Measurements from ENCODE around the gene AP3S2.

DNA sequence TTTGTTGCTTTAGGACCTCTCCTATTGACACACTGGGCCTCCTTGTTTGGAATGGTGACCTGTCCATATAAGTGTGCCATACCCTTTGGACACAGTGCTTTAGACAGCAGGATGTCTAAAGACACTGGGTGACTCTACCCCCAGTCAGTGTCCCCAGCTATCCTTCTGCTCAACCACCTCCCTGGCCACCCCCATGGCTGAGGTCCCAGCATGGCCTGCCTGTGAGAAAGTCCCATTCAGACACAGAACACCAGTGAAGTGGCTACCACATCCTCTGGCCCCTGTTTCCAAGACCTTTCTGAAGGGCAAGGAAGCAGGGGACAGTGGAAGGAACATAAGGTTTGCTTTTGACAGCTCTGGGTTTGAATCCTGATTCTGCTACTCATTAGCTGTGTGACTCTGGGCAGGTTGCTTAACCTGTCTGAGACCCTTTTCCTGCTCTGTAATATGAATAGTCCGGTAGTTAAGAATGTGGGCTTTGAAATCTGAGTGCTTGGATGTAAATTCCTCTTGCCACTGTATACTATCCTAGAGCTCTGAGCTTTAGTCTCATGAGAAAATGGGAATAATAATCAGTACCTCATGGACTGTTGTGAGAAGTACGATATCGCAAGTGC is 6.3 kb upstream of the AP3S2 start:
- TF ChIP-seq, protein P1, sequence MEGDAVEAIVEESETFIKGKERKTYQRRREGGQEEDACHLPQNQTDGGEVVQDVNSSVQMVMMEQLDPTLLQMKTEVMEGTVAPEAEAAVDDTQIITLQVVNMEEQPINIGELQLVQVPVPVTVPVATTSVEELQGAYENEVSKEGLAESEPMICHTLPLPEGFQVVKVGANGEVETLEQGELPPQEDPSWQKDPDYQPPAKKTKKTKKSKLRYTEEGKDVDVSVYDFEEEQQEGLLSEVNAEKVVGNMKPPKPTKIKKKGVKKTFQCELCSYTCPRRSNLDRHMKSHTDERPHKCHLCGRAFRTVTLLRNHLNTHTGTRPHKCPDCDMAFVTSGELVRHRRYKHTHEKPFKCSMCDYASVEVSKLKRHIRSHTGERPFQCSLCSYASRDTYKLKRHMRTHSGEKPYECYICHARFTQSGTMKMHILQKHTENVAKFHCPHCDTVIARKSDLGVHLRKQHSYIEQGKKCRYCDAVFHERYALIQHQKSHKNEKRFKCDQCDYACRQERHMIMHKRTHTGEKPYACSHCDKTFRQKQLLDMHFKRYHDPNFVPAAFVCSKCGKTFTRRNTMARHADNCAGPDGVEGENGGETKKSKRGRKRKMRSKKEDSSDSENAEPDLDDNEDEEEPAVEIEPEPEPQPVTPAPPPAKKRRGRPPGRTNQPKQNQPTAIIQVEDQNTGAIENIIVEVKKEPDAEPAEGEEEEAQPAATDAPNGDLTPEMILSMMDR (conservative IDR thresholded peaks at IDR 0.05; ENCODE audit: low read depth in 2 of 2) = no peak
- TF ChIP-seq JUNB (IDR thresholded peaks at IDR 0.05; ENCODE audit: unreplicated experiment) = no peak
- no peak for TF ChIP-seq EZH2 (IDR thresholded peaks at IDR 0.05; ENCODE audit: low read depth, unreplicated experiment)
- TF ChIP-seq EZH2phosphoT487 (IDR thresholded peaks at IDR 0.05; ENCODE audit: unreplicated experiment) = no peak
- TF ChIP-seq CREB1 (CRISPR knock-in tag; IDR thresholded peaks at IDR 0.05; ENCODE audit: low read depth) = no peak
- no peak for TF ChIP-seq NANOG (IDR thresholded peaks at IDR 0.05; ENCODE audit: borderline replicate concordance)
- no peak for TF ChIP-seq POLR2AphosphoS5 (IDR thresholded peaks at IDR 0.05; ENCODE audit: low read depth)
- TF ChIP-seq ZNF114 (CRISPR knock-in tag; IDR thresholded peaks at IDR 0.05) = no peak
- TF ChIP-seq, protein P2, sequence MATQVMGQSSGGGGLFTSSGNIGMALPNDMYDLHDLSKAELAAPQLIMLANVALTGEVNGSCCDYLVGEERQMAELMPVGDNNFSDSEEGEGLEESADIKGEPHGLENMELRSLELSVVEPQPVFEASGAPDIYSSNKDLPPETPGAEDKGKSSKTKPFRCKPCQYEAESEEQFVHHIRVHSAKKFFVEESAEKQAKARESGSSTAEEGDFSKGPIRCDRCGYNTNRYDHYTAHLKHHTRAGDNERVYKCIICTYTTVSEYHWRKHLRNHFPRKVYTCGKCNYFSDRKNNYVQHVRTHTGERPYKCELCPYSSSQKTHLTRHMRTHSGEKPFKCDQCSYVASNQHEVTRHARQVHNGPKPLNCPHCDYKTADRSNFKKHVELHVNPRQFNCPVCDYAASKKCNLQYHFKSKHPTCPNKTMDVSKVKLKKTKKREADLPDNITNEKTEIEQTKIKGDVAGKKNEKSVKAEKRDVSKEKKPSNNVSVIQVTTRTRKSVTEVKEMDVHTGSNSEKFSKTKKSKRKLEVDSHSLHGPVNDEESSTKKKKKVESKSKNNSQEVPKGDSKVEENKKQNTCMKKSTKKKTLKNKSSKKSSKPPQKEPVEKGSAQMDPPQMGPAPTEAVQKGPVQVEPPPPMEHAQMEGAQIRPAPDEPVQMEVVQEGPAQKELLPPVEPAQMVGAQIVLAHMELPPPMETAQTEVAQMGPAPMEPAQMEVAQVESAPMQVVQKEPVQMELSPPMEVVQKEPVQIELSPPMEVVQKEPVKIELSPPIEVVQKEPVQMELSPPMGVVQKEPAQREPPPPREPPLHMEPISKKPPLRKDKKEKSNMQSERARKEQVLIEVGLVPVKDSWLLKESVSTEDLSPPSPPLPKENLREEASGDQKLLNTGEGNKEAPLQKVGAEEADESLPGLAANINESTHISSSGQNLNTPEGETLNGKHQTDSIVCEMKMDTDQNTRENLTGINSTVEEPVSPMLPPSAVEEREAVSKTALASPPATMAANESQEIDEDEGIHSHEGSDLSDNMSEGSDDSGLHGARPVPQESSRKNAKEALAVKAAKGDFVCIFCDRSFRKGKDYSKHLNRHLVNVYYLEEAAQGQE (IDR thresholded peaks at IDR 0.05; ENCODE audit: unreplicated experiment) = no peak
- TF ChIP-seq ZNF331 (CRISPR knock-in tag; IDR thresholded peaks at IDR 0.05; ENCODE audit: low read depth) = no peak
- TF ChIP-seq, protein P3, sequence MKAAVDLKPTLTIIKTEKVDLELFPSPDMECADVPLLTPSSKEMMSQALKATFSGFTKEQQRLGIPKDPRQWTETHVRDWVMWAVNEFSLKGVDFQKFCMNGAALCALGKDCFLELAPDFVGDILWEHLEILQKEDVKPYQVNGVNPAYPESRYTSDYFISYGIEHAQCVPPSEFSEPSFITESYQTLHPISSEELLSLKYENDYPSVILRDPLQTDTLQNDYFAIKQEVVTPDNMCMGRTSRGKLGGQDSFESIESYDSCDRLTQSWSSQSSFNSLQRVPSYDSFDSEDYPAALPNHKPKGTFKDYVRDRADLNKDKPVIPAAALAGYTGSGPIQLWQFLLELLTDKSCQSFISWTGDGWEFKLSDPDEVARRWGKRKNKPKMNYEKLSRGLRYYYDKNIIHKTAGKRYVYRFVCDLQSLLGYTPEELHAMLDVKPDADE (IDR thresholded peaks at IDR 0.05) = no peak

Data from GM23338 (cell line).